Ovary (tissue), 3 donors: ENCODE results near the gene ATP13A3.

Source experiments
- EP300 ChIP-seq: sonication (generic); formaldehyde crosslinking; IDR thresholded peaks from one replicate; pipeline ENCODE4 v1.6.1; 2017; ENCODE audit warnings: antibody characterized with exemption
- POLR2A ChIP-seq: fragments of 450-650 bp; IDR thresholded peaks from one replicate; pipeline ENCODE4 v1.6.1; 2017; ENCODE audit warnings: antibody characterized with exemption, mild to moderate bottlenecking, moderate library complexity
- TF ChIP-seq, protein P1 (sequence below), 3 donors: fragments of 450-650 bp in 2 of 3; fragments of 200-600 bp in 1 of 3; IDR thresholded peaks; one replicate each; pipeline versions ENCODE4 v1.5.1 to v1.8.0; 2016 to 2022; ENCODE audit warnings: antibody characterized with exemption in 3 of 3, mild to moderate bottlenecking in 1 of 3
- donor health status: DM: no; HTN: no; CAD: no.

GRCh38 chr3:194500198-194500597 lies 13.4 kb upstream of the ATP13A3 start:
- TF ChIP-seq, protein P1, sequence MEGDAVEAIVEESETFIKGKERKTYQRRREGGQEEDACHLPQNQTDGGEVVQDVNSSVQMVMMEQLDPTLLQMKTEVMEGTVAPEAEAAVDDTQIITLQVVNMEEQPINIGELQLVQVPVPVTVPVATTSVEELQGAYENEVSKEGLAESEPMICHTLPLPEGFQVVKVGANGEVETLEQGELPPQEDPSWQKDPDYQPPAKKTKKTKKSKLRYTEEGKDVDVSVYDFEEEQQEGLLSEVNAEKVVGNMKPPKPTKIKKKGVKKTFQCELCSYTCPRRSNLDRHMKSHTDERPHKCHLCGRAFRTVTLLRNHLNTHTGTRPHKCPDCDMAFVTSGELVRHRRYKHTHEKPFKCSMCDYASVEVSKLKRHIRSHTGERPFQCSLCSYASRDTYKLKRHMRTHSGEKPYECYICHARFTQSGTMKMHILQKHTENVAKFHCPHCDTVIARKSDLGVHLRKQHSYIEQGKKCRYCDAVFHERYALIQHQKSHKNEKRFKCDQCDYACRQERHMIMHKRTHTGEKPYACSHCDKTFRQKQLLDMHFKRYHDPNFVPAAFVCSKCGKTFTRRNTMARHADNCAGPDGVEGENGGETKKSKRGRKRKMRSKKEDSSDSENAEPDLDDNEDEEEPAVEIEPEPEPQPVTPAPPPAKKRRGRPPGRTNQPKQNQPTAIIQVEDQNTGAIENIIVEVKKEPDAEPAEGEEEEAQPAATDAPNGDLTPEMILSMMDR (IDR thresholded peaks at IDR 0.05), result no peak
- TF ChIP-seq EP300 (no peak), POLR2A (no peak)
